Central memory CD4-positive, alpha-beta T cell (primary cell): ENCODE results near the gene HCLS1.
"Not testable (repeated sequence)": the region's sequence is repeated elsewhere in the genome, so short reads cannot be mapped to it uniquely, and the experiment has no call there.

Experiments
- DNase-seq: peaks from one replicate; pipeline ENCODE4 v3.0.0; 2022
- total RNA-seq, 3 experiments: gene quantifications; one replicate each; lab custom pipeline; 2026; lab: John Stamatoyannopoulos, UW

Gene HCLS1, protein sequence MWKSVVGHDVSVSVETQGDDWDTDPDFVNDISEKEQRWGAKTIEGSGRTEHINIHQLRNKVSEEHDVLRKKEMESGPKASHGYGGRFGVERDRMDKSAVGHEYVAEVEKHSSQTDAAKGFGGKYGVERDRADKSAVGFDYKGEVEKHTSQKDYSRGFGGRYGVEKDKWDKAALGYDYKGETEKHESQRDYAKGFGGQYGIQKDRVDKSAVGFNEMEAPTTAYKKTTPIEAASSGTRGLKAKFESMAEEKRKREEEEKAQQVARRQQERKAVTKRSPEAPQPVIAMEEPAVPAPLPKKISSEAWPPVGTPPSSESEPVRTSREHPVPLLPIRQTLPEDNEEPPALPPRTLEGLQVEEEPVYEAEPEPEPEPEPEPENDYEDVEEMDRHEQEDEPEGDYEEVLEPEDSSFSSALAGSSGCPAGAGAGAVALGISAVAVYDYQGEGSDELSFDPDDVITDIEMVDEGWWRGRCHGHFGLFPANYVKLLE
- total RNA-seq = 349 to 440 (median 388) reads per million in 3 experiments

DNA sequence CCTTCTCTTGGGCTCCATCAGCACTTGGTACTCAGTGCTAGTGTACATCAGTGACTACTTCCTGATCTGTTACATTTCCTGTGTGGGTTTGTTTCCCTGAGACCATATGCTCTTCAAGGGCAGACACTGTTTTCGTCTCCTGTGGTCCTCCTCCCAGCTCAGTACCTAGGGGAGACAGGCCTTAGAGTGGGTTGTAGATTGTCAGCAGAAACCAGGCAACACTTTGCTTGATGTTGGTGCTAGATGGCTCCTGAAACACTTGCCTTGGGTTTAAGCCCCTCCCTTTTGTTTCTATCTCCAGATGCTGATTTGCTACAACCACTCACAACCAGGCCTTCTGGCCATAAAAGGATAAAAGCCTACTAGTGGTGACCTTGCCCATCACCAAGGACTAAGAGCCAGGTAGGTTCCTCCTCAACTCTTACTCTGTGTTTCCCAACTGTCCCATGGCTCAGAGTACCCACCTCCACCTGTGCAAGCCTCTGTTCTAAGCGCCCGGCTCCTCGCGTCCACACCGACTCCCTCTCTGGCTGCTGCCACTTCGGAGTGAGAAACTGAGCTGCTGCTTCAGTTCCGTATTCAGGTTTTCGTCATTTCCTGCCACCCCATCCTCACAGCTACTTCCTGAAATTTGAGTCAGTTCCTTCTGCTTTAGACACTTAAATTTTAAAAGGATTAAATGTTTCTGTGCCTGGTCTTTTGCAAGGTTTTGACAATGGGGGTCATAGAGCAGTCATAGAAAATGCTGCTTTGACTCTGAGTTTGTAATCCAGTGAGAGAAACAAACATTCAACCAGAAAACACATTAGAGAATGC, at the start of gene HCLS1:
Gene HCLS1, minus strand, starts transcription at position 548 of the 816 bp plus-strand sequence. CDS start 2,556 bp downstream, outside the sequence.
- peak; percentile 81 for DNase-seq

DNA sequence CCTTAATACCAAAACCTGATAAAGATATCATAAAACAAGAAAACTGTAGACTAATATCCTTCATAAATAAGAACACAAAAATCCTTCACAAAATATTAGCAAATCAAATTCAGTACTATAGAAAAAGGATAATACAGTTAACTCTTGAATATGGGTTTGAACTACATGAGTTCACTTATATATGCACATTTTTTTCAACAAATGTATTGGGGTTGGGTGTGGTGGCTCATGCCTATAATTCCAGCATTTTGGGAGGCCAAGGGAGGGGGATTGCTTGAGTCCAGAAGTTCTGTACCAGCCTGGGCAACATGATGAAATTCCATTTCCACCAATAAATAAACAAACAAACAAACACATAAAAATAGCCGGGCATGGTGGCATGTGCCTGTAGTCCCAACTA, 49.6 kb upstream of the HCLS1 start:
- no peak for DNase-seq

DNA sequence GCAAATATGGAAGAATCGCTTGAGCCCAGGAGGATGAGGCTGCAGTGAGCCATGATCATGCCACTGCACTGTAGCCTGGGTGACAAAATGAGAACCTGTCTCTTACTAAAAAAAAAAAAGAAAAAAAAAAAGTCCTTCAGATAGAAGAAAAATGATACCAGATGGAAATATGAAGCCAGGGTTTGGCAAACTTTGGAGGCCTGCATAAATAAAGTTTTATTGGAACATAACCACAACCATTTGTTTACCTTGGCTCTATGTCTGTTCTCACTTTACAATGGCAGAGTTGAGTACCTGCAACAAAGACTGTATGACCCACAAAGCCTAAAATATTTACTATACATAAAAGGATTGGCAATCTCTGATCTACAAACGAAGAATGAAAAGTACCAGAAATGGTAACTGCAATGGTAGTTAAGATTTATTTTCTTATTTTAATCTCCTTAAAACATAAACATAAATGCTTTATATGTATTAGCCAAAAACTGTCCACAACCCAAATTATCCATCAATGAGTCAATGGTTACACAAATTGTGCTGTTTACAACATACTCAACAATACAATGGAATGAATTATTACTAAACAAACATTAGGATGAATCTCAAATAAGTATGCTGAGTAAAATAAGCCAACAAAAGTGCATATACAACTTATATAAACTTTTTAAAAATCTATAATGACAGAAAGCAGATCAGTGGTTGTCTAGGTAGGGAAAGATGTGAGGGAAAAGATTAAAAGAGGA, 47.0 kb upstream of the HCLS1 start:
- DNase-seq = no peak

GRCh38 chr3:121705541-121705940, 44.8 kb upstream of the HCLS1 start:
- DNase-seq = no peak

GRCh38 chr3:121703973-121704372, 43.3 kb upstream of the HCLS1 start:
- no peak for DNase-seq

- no peak for DNase-seq
Observed at GRCh38 chr3:121698901-121699300, 38.2 kb upstream of the HCLS1 start.

DNA sequence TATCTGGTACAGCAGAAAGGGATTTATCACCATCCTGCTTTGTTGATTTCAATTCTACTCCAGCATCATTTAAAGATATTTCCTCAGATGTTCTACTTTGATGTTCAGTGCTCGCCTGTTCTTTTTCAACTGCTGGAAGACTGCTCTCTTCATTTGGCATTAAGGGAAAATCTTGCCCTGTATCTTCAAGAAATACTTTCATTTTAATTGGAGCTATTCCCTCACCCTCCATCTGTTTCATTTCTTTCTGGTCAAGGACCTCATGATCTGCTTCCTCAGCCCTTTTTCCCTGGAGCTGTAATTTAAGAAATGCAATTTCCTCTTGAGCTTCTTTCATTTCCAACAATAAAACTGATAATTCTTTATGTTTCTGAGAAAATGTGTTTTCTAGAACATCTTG, 37.8 kb upstream of the HCLS1 start:
- DNase-seq = no peak

GRCh38 chr3:121696186-121696585, 35.5 kb upstream of the HCLS1 start:
- DNase-seq = no peak

- no peak for DNase-seq
Observed at GRCh38 chr3:121692010-121692699, 31.5 kb upstream of the HCLS1 start.

- DNase-seq = no peak
Observed at GRCh38 chr3:121690777-121691405, 30.2 kb upstream of the HCLS1 start.

- not testable (repeated sequence) for DNase-seq
Observed at GRCh38 chr3:121688747-121689146, 28.0 kb upstream of the HCLS1 start.

DNA sequence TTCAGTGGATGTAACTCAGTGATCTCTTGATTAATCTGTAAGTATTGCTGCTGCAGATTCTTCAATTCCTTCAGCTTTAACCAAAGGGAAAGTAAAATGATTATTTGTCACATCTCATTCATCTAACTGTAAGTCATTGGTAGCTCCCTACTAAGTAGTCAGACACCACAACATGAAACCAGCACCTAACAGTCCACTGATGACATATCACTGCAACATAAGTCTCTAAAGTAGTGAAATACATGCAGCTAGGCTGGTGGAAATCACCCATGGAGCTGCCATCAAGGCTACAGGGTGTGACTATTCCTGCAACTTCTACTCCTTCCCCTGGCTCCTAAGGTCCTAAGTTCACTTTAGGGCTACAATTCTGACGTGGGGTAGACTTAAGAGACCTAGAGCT, 21.1 kb upstream of the HCLS1 start:
- no peak for DNase-seq

DNA sequence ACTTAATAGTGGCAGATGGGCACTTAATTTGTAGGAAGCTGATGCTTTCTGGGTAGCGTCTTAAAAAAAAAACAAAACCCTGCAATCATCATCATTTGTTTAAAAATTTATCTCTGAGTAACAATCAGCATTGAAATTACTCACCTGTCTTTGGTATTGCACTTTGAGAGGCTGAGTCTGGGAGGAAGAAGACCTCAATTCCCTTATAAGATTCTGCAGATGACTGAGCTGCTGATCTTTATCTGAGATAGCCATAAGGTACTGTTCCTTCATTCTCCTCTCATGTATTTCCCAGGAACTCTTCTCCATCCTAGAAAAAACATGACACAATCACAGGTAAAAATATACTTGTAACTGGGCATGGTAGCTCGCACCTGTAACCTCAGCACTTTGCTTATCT, 16.4 kb upstream of the HCLS1 start:
- no peak for DNase-seq

GRCh38 chr3:121670676-121671075, 10.0 kb upstream of the HCLS1 start:
- DNase-seq = no peak

DNA sequence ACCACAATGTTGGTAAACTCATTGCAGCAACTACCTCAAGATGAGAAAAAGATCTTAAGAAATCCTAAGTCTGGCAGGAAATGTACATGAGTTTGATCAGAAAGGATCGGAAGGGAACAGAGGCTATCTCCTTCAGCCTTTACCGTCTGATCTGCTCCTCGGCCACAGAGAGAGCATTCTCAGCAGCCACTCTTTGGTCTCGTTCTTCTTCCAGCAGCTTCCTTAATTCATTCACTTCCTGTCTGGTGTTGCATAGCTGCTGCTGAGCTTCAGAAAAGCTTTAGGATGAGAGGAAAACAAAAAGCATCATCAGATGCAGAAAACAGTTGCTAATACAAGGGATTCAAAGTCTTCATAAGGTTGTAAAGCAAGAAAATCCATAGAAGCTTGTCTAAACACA, 6.6 kb upstream of the HCLS1 start:
- DNase-seq = no peak

DNA sequence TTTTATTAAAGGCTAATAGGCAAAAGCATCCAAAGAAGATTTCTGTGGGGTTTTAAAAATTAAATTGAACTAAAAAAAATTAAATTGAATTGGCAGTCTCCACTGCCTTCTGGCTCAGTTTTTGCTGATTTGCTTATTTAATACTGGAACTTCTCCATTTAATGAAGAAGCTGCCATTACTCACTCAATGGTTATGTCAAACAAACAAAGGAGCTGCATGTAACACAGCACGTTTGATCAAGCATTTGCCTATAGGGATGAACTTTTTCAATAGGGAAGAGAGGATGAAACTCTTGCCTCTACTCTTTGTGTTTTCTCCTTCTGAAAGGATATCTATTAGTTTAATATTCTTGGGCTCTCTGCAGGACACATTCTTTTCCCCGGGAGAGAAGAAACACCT, 4.8 kb upstream of the HCLS1 start:
- DNase-seq = no peak

- DNase-seq = no peak
Observed at GRCh38 chr3:121663171-121663847, 2.6 kb upstream of the HCLS1 start.

DNA sequence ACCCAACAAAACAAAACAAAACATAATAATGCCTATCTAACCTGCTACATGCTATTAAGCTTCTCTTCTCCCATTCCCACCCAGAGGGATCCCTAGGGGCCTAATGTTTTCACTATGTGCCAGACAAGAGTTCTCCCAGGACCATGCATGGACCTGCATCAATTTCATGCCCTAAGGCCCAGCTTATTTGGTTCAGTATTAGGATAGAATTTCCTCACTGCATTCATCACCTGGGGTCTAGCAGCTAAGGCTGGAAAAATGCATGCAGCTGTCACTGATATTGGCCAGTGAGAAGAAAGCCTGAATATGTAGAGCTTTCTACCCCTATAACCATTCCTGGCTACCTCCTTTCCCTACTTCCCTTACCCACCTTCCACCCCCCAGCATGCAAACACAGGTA, 2.0 kb upstream of the HCLS1 start:
- DNase-seq = no peak

DNA sequence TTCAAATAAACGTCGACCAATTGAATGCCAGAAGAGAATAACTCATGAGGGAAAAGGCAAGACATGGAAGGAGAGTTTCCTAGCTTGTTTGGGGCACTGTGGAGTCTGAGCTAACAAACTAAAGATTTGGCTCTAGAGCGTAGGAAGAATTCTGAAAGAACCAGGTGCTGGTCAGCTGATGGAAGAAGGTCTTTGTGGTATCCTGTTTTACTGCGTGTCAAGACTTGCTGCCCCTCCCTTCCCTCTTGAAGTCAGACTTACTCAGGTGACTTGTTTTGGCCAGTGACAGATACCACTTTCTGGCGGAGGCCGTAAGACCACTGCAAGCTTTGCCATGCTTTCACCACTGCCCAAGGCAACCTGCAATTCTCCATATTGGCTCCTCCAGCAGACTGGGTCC, 673 bp upstream of the HCLS1 start:
- DNase-seq = no peak

GRCh38 chr3:121659586-121659985, 1.1 kb downstream of the HCLS1 start:
- DNase-seq = no peak

- DNase-seq = no peak
Observed at GRCh38 chr3:121658716-121659435, 1.8 kb downstream of the HCLS1 start.
